GM12878 (cell line): ENCODE data around the gene SIT1. TPM values are rescaled to one million over a fixed set of nuclear protein-coding genes. Genes with fewer than 3 reads are reported as not detected.

ENCODE experiments used
- ATAC-seq: fragments of 200-7000 bp; cut with Tn5 transposase; 3 replicates; pipeline ENCODE4 v1.9.1; 2020; ENCODE audit warnings: mild to moderate bottlenecking, moderate library complexity
- BruUV-seq: library from RNA; stranded (reverse); fragments of 400-500 nt; replicated peaks from 2 replicates; lab custom pipeline; 2021; lab: Mats Ljungman, UMichigan
- CTCF ChIA-PET: fragments of 300-600 bp; sonication (Branson Sonifier 250); formaldehyde crosslinking; extraction: SDS; loops from one replicate; lab custom pipeline; 2021; ENCODE audit warnings: inconsistent platforms; lab: Yijun Ruan, JAX
- POLR2A ChIA-PET: fragments of 350-600 bp; formaldehyde crosslinking; extraction: SDS; loops from one replicate; lab custom pipeline; 2021; ENCODE audit warnings: inconsistent platforms; lab: Charles Lee
- RAD21 ChIA-PET: fragments of 300-600 bp; sonication (Branson Sonifier 250); formaldehyde crosslinking; loops from one replicate; lab custom pipeline; 2023; ENCODE audit warnings: antibody characterized with exemption; ENCODE audit not compliant: unreplicated experiment; lab: Charles Lee
- SMC1A ChIA-PET: fragments of 300-600 bp; sonication (Branson Sonifier 250); formaldehyde crosslinking; loops from one replicate; lab custom pipeline; 2023; ENCODE audit not compliant: unreplicated experiment, uncharacterized antibody; lab: Charles Lee
- DNase-seq: peaks from one replicate; pipeline ENCODE4 v3.0.0-alpha.2; 2011; ENCODE audit warnings: low read depth, low spot score
- FAIRE-seq: peaks from 3 replicates; lab custom pipeline; 2011; peaks lifted over from hg19 to GRCh38; lab: Jason Lieb, UNC
- H2AFZ ChIP-seq: 2 replicates; pipeline ENCODE4 v1.6.0; 2011; ENCODE audit warnings: low read depth, low read length, control low read depth; ENCODE audit not compliant: control insufficient read depth
- H3K27ac ChIP-seq: 2 replicates; pipeline ENCODE4 v1.5.1; 2011; ENCODE audit warnings: control low read depth; ENCODE audit not compliant: control insufficient read depth, insufficient read depth
- H3K27me3 ChIP-seq, 2 experiments: replicated peaks in 1 of 2; 2 replicates each; pipeline versions ENCODE4 v1.6.0 to v1.6.1; 2011; ENCODE audit warnings: low read length in 1 of 2; ENCODE audit not compliant: control insufficient read depth in 2 of 2, insufficient read depth in 2 of 2
- H3K36me3 ChIP-seq, 2 experiments: 2 replicates each; pipeline ENCODE4 v1.5.1; 2011; ENCODE audit warnings: low read length in 1 of 2; ENCODE audit not compliant: control insufficient read depth in 2 of 2, insufficient read depth in 2 of 2
- H3K4me1 ChIP-seq: 2 replicates; pipeline ENCODE4 v1.6.1; 2011; ENCODE audit warnings: mild to moderate bottlenecking, low read length, moderate library complexity, mixed read lengths; ENCODE audit not compliant: control insufficient read depth, insufficient read depth
- H3K4me2 ChIP-seq: 2 replicates; pipeline ENCODE4 v1.6.0; 2011; ENCODE audit warnings: control low read depth; ENCODE audit not compliant: control insufficient read depth, insufficient read depth
- H3K4me3 ChIP-seq: fragments of 200-600 bp; sonication (generic); 2 replicates; pipeline ENCODE4 v1.5.1; 2016
- H3K79me2 ChIP-seq: 2 replicates; pipeline ENCODE4 v1.6.0; 2011; ENCODE audit warnings: low read length; ENCODE audit not compliant: control insufficient read depth, insufficient read depth
- H3K9ac ChIP-seq: 2 replicates; pipeline ENCODE4 v1.8.0; 2011; ENCODE audit warnings: low read length, control low read depth, mixed read lengths; ENCODE audit not compliant: control insufficient read depth, insufficient read depth
- H3K9me3 ChIP-seq: replicated peaks from 3 replicates; pipeline ENCODE4 v1.5.1; 2011; ENCODE audit warnings: mild to moderate bottlenecking, low read length; ENCODE audit not compliant: control insufficient read depth, insufficient read depth
- H4K20me1 ChIP-seq: 2 replicates; pipeline ENCODE4 v1.6.0; 2011; ENCODE audit not compliant: control insufficient read depth, insufficient read depth
- CHD2 ChIP-seq: IDR thresholded peaks from 2 replicates; pipeline ENCODE4 v1.6.1; 2011; ENCODE audit warnings: low read depth, low read length, improper control_type of control experiment, borderline replicate concordance
- IKZF1 ChIP-seq: fragments of 450-650 bp; conservative IDR thresholded peaks from 2 replicates; pipeline ENCODE4 v1.6.1; 2017; ENCODE audit warnings: antibody characterized with exemption, mild to moderate bottlenecking
- KLF5 ChIP-seq: fragments of 450-650 bp; IDR thresholded peaks from 2 replicates; pipeline ENCODE4 v1.6.1; 2014; ENCODE audit warnings: mild to moderate bottlenecking; ENCODE audit not compliant: partially characterized antibody
- RBBP5 ChIP-seq: fragments of 200-600 bp; sonication (generic); conservative IDR thresholded peaks from 2 replicates; pipeline ENCODE4 v1.6.1; 2016
- SIN3A ChIP-seq: IDR thresholded peaks from 2 replicates; pipeline ENCODE4 v1.6.1; 2012; ENCODE audit warnings: low read depth, low read length, improper control_type of control experiment
- SPI1 ChIP-seq: IDR thresholded peaks from 2 replicates; pipeline ENCODE4 v1.6.1; 2011; ENCODE audit warnings: low read depth, mild to moderate bottlenecking, low read length, moderate library complexity, borderline replicate concordance; ENCODE audit not compliant: insufficient read depth
- YY1 ChIP-seq: IDR thresholded peaks from 2 replicates; pipeline ENCODE4 v1.6.1; 2011; ENCODE audit warnings: low read depth, mild to moderate bottlenecking, low read length
- WGBS: methylation state at CpG from one replicate; pipeline ENCODE4 v1.1.6; 2016; ENCODE audit warnings: low lambda C conversion rate; ENCODE audit not compliant: insufficient replicate concordance, insufficient coverage; ENCODE audit errors: missing lambda C conversion rate; 5-methylcytosine and 5-hydroxymethylcytosine counted together
- in situ Hi-C: fragments of 300-500 bp; cut with MboI; formaldehyde crosslinking; loops from 9 replicates; pipeline ENCODE4 v1.14.3; 2018; ENCODE audit warnings: mixed read lengths
- intact Hi-C: fragments of 100-400 bp; cut with micrococcal nuclease; formaldehyde crosslinking; loops from one replicate; pipeline ENCODE4 v1.14.2; 2022; ENCODE audit not compliant: unreplicated experiment
- polyA plus RNA-seq, 11 experiments: library from polyadenylated mRNA; depleted of rRNA in 4 of 11; unstranded in 6 of 11; stranded (reverse) in 5 of 11; fragments of >200 nt; fragmentation: Nextera tagmentation in 4 of 11; fragmentation: Illumina TruSeq in 1 of 11; extraction: Ambion mirVana in 4 of 11; extraction: Trizol in 1 of 11; gene quantifications; 1 replicate in 1 of 11; 2 replicates in 10 of 11; pipeline versions ENCODE4 v1.2.1 to v1.2.3, GENCODE V29; 2011 to 2016; ENCODE audit warnings: inconsistent platforms in 2 of 11, missing spikeins in 2 of 11, low read depth in 1 of 11
- total RNA-seq, 4 experiments: library from RNA; depleted of rRNA in 3 of 4; stranded (reverse); fragments of >200 nt in 3 of 4; fragmentation: Illumina TruSeq in 1 of 4; extraction: Trizol in 1 of 4; gene quantifications; 2 replicates each; pipeline versions ENCODE4 v1.2.1 to v1.2.3, GENCODE V29; 2013 to 2021
- TF ChIP-seq, protein P1 (sequence below): fragments of 450-650 bp; IDR thresholded peaks from 2 replicates; pipeline ENCODE4 v1.6.1; 2017; ENCODE audit warnings: antibody characterized with exemption, mild to moderate bottlenecking, moderate library complexity
- TF ChIP-seq, protein P2 (sequence below): IDR thresholded peaks from 2 replicates; pipeline ENCODE4 v1.6.1; 2012; ENCODE audit warnings: low read depth, low read length, improper control_type of control experiment

The SIT1 gene
- total and polyA plus RNA-seq, 10 of the 15 experiments (the other 5 are each of a cell fraction or from before 2014, with no cell fraction given) = 0.97 to 137 (median 59.7) TPM

DNA sequence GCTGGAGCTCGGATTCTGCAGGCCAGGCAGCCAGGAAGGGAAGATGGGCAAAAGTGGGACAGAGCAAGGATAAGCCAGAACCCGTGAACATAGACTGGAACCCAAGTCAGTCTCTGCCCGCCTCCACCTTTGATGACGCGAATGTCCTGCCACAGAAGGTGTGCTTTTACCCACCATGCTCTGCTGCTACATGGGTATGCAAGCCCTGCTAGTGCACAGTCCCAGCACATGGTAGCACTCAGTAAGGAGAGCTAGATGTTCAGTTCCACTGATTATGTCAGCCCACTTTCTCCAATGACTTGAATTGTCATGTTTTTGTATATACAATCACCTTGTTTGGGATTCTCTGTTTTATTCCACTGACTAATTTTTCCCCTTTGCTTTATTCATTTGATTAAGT, 21.1 kb downstream of the SIT1 start:
- RAD21 ChIA-PET = interaction anchor here (1.0 kb wide), 1 partner anchor 10 kb away, joined by 6 read pairs; no protein-coding TSS in a partner anchor
- 77% methylated on average over 5 of the region's 5 CpGs for WGBS
- H3K4me2 ChIP-seq = no peak overlapping the region
- no peaks in the 10 kb centered on the region for H4K20me1 ChIP-seq
- SMC1A ChIA-PET = interaction anchor here (0.7 to 4.1 kb wide), 7 partner anchors 9 to 65 kb away, joined by 3 to 18 read pairs (median 5); no protein-coding TSS in a partner anchor
- intact Hi-C loops (no loop called here), in situ Hi-C loops (no loop called here)
- H3K4me1 ChIP-seq = peaks cover 14% of the 10 kb centered on the region
- DNase-seq = no peak
- no peaks in the 10 kb centered on the region for H3K27me3 ChIP-seq
- no peaks in the 10 kb centered on the region for H3K36me3 ChIP-seq
- TF ChIP-seq, protein P1, sequence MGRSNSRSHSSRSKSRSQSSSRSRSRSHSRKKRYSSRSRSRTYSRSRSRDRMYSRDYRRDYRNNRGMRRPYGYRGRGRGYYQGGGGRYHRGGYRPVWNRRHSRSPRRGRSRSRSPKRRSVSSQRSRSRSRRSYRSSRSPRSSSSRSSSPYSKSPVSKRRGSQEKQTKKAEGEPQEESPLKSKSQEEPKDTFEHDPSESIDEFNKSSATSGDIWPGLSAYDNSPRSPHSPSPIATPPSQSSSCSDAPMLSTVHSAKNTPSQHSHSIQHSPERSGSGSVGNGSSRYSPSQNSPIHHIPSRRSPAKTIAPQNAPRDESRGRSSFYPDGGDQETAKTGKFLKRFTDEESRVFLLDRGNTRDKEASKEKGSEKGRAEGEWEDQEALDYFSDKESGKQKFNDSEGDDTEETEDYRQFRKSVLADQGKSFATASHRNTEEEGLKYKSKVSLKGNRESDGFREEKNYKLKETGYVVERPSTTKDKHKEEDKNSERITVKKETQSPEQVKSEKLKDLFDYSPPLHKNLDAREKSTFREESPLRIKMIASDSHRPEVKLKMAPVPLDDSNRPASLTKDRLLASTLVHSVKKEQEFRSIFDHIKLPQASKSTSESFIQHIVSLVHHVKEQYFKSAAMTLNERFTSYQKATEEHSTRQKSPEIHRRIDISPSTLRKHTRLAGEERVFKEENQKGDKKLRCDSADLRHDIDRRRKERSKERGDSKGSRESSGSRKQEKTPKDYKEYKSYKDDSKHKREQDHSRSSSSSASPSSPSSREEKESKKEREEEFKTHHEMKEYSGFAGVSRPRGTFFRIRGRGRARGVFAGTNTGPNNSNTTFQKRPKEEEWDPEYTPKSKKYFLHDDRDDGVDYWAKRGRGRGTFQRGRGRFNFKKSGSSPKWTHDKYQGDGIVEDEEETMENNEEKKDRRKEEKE = no peak
- TF ChIP-seq CHD2 (no peak), SPI1 (no peak), IKZF1 (no peak), RBBP5 (no peak), YY1 (no peak), KLF5 (no peak), SIN3A (no peak)
- TF ChIP-seq, protein P2, sequence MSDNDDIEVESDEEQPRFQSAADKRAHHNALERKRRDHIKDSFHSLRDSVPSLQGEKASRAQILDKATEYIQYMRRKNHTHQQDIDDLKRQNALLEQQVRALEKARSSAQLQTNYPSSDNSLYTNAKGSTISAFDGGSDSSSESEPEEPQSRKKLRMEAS = no peak
- no peak overlapping the region for H2AFZ ChIP-seq
- no TSS peak for BruUV-seq
- no peak overlapping the region for H3K27ac ChIP-seq
- CTCF ChIA-PET = interaction anchor here (0.8 to 3.5 kb wide), 7 partner anchors 9 to 67 kb away, joined by 3 to 15 read pairs (median 5); no protein-coding TSS in a partner anchor
- POLR2A ChIA-PET = interaction anchor here (0.6 to 2.8 kb wide), 7 partner anchors 13 to 1274 kb away, joined by 3 to 10 read pairs (median 4); no protein-coding TSS in a partner anchor
- no peak for ATAC-seq
- no peak overlapping the region for H3K4me3 ChIP-seq
- no peaks in the 10 kb centered on the region for H3K9me3 ChIP-seq
- no peaks in the 10 kb centered on the region for H3K79me2 ChIP-seq
- FAIRE-seq = no peak
- no peak overlapping the region for H3K9ac ChIP-seq
